Measurements from ENCODE around the gene HDGFL2.
"Not testable (repeated sequence)": the region's sequence is repeated elsewhere in the genome, so short reads cannot be mapped to it uniquely, and the experiment has no call there.

HDGFL2 gene

DNA sequence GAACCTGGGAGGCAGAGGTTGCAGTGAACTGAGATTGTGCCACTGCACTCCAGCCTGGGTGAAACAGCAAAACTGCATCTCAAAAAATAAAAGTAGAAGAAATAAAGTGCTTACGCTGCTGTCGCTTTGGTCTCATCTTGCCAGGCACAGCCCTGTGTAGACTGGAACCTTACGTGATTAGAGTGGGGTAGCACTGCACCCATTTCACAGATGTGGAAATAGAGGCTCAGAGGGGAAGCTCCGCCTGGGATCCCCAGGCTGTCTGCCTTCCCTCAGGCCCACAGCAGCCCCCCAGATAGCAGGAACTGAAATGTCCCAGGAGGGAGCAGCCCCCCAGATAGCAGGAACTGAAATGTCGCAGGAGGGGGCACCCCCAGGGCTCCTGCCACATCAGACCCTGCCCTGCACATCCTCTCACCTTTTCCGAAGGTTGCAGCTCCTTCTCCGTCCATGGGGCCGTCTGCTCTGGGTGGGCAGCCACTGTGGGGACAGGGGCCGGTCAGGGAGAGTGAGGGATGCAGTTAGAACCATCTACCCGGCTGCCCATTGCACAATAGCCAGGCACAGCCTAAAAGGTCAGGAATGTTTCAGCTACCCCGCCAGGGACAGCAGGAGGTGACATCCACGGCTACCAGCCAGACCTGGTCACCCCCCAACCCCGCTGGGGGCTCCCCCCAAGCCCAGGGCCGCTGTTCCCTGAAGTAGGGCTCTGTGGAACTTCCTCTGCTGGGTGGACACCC lies 44.3 kb downstream of the HDGFL2 start:
- DNase-seq (ENCODE audit: low spot score): no peak

GRCh38 chr19:4516939-4517300 lies 44.8 kb downstream of the HDGFL2 start:
- no peak for DNase-seq (ENCODE audit: low spot score)

DNA sequence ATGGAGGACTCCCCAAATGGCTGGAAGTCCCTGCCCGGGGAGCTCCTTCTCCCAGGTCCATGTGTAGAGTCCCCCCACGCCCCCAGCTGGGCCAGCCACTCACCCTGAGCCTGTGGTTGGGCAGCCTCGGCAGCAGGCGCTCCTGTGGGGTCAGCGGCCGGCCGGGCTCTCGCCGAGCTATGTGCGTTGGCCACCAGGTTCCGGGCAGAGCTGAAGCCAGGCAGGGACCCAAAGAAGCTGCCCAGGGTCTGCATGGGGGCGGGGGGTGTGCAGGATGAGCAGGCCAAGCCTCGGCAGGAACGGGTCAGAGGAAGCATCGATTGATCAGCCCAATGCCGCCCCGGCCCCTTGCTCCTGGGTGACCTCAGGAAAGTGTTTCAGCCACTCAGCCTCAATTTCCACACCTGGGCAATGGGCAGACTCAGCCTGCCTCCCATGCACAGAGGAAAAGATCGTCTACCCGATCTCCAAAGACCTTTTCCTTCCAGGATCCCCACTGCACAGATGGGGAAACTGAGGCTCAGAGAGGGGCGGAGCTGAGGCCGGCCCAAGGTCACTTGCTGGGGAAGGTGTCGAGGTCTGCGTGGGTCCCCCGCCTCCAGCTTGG lies 45.5 kb downstream of the HDGFL2 start:
- DNase-seq (ENCODE audit: low spot score): no peak

- no peak for DNase-seq (ENCODE audit: low spot score)
Measured at GRCh38 chr19:4518345-4519171, 46.5 kb downstream of the HDGFL2 start, which contains the start of gene PLIN4. PLIN4 (minus strand) TSS chr19:4518486; CDS start chr19:4518272, 214 bp downstream.

DNA sequence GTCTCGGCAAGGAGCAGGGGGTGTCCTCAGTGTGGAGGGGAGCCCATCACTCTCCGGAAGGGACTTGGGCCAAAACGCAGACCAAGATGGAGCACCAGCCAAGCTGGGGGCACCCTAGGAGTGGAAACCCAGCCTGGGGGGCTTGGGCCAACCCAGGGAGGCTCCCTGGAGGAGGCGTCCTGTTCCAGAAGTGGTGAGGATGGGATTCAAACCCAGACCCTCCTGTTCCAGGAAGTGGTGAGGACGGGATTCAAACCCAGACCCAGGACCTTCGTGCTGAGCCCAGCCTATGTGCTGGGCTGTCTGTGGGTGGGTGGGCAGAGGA lies 47.0 kb downstream of the HDGFL2 start:
- no peak for DNase-seq (ENCODE audit: low spot score)

DNA sequence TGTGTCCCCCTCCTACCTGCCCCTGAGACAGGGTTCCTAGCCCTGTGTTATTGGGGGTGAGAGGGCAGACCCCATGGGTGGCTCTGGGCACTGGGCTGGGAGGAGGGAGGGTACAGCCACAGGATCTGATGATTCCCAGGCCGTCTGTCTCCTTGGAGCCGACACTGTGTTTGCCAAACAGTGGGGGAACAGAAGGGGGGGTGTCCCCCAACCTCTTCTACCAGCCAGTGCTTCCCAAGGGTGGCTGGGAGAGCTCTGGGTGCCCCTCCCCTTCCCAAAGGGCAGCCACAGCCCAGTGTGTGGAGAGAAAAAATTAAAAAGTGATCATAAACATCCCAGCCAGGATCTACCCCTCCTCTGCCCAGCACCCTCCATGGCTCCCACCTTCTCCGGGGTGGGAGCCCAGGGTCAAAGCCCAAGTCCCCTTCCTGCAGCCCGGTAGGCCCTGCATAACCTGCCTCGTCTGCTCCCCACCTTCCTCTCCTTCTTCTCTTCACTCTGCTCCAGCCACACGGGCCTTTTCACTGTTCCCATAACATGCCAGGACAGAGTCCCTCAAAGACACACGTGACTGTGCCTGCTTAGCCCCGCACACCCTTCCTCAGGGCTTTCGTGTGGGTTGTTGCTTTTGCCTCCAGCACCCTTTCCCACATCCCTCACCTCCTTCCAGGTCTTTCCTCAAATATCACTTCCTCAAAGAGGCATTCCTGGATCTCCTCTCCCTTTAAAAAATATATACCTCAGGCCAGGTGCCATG lies 47.6 kb downstream of the HDGFL2 start:
- no peak for DNase-seq (ENCODE audit: low spot score)

DNA sequence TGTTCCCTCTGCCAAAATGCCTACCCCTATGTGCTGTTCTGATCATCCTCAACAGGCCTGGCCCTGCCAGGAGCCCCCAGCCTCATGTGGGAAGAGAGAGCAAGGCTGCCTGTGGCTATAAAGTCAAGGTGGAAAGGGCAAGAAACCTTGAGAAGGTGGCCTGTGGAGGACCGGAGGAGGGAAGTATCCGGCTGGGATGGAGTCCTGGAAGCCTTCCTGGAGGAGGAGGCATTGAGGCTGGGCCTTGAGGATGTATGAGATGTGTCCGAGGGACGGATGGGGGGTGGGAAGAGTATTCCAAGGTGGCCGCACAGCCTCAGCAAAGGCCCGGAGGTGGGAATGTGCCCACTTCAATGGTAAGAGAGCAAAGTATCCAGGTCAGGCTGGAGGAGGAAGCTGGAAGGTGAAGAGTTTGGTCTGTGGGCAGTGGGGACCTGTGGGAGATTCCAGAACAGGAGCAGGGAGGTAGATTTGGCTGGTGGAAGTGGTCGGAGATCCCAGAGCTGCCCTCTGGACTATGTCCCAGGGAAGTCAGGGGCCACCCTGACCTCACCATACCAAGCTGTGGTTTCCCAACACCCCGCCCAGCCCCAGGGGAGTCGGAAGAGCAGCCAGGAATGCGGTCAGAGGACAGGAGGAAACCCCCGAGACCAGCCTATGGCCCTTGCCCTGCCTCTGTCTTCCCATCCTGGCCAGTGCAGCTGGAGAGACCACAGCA lies 49.2 kb downstream of the HDGFL2 start:
- DNase-seq (ENCODE audit: low spot score): no peak

DNA sequence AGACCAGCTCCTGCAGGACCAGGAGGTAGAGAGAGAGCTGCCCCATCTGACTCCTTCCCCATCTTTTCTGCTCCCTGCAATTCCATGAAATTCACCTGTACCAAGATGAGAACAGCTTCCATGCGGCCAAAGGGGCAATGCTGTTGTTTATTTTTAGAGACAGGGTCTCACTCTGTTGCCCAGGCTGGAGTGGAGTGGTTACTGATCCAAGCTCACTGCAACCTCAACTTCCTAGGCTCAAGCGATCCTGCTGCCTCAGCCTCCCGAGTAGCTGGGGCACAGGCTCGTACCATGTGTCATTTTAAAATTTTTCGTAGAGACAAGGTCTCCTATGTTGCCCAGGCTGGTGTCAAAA lies 49.8 kb downstream of the HDGFL2 start:
- DNase-seq (ENCODE audit: low spot score): no peak

DNA sequence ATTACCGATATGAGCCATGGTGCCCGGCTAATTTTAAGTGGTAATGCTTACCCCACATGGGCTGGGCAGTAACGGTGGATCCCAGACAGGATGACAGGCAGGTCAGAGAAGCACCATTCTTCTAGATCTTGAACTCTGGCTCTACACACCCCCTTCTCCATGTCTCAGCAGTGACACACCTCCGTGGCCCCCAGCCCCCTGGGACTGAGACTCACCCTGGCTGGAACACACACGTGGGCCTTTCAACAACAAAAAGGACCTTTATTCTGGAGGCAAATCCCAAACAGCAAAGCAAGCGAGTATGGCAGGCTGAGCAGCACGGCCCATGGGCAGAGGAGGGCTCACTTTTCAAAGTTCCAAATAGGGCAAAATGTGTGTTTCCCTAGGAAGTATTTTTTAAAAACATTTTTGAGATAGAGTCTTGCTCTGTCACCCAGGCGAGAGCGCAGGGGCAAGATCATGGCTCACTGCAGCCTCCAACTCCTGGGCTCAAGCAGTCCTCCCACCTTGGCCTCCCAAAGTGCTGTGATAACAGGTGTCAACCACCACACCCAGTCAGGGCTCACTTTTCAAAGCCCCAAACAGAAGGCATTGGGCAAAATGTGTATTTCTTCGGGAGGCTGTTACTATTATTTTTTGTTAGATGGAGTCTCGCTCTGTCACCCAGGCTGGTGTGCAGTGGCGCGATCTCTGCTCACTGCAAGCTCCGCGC lies 50.4 kb downstream of the HDGFL2 start:
- DNase-seq (ENCODE audit: low spot score): no peak

DNA sequence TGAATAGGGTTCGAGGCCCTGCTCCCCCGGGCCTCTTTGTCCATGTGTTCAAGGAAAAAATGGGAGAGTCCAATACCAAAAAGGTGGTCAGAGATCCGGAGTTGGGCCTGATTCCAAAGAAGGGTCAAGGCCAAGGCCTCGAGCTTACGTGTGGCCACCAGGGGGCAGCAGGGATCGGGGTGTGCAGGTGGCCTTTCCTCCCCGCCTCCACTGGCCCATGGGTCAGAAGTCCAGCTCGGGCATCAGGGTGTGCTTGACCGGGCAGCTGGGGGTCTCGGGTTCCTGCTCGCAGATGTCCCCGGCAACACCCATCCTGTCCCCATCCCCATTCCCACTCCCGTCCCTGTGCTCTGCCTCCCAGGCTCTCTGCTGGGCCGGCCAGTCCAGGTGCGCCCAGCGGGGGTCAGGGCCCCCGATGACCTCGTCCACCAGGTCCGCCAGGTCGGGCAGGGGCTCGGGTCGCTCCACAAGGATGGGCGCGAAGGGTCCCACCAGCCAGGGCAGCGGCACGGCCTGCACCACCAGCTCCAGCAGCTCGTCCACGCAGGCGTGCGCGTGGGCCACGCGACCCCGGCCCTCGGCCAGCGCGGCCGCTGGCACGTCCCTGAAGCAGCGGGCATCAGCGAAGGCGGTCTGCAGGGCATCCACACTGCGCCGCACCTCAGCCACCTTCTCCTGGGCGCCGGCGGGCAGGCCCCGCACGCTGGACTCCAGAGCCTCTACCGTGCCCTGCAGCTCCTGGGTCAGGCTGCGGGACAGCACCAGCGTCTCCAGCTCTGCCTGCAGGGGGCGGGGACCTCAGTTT lies 51.4 kb downstream of the HDGFL2 start:
- DNase-seq (ENCODE audit: low spot score): no peak

GRCh38 chr19:4524808-4525562 lies 52.9 kb downstream of the HDGFL2 start:
- peak; percentile 50 for DNase-seq (ENCODE audit: low spot score)

DNA sequence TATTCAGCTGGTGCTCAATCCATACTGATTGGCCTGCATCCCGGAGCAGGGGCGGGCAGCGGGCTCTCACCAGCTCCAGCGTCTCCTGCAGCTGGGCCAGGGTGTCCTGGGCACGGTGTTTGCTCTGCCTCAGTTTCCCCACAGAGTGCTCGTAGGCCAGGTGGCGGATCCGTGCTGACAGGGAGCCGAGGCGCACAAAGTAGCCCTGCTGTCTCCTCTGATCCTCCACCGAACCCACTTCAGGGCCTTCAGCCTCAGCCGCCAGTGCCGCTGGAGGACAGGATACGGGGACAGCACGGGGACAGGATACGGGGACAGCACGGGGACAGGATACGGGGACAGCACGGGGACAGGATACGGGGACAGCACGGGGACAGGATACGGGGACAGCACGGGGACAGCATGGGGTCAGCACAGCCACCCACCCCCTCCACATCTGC lies 53.5 kb downstream of the HDGFL2 start:
- no peak for DNase-seq (ENCODE audit: low spot score)

- DNase-seq (ENCODE audit: low spot score): not testable (repeated sequence)
Measured at GRCh38 chr19:4527377-4527776, 55.3 kb downstream of the HDGFL2 start.

DNA sequence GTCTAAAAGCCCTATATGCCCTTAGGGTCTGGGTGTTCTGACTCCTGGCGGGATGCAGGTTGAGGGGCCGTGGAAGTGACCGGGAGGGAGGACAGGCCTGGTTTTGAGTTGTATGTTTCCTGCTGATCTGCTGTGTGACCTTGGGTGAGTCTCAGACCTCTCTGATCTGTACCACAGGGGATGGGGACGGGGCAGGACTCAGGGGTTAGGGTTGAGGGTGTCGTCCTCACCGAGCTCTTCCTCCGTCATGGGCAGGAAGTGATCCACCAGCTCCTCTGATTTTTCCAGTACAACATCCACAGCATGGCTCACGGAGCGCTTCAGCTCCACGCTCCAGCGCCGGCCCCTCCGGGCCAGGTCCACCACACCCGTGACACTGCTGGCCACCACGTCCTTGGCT lies 56.7 kb downstream of the HDGFL2 start:
- DNase-seq (ENCODE audit: low spot score): no peak

GRCh38 chr19:4529924-4530522 lies 57.9 kb downstream of the HDGFL2 start:
- DNase-seq (ENCODE audit: low spot score): no peak

- no peak for DNase-seq (ENCODE audit: low spot score)
Measured at GRCh38 chr19:4531562-4532165, 59.6 kb downstream of the HDGFL2 start.

DNA sequence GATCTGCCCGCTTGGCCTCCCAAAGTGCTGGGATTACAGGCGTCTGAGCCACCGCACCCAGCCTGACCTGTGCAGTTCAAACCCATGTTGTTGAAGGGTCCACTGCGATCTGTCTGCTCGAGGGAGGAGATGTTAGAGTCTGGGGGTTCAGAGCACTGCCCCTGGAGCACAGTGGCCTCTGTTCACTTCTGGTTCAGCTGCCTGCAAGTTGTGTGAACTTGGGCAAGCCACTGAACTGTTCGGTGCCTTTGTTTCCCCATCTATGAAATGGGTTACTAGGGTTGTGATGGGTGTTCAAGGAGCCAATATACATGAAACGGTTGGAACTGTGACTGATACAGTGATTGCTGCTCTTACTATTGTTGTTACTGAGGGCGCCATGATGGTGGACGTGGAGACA lies 61.2 kb downstream of the HDGFL2 start:
- no peak for DNase-seq (ENCODE audit: low spot score)

DNA sequence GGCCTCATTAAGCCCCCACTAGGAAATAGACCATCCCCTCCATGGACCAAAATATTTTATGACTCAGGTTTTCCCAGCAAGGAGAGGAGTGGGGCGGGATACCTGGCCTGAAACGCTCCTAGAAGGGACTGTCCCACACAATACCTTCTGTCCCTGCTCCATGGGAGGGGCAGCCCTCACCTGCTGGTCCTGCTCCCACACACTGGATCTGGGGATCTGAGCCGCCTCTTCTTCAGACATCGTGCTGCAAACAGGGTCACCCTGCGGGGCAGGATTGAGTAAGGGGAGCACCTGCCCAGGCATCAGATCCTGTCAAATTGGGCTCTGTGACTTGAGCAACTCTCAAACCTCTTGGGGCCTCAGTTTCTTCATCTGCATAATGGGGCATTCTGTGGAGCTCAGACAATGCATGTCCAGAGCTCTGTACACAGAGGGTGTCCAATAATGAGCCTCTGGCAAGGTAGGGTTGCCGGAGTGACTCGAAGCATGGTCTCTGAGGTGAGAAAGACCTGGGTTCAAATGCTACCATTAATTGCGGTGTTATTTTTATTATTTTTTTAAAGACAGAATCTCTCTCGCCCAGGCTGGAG lies 61.8 kb downstream of the HDGFL2 start:
- DNase-seq (ENCODE audit: low spot score): no peak

All from CD4-positive, alpha-beta T cell treated with Interleukin-6 at 100 ng/mL for 8 hours (primary cell).